Stimulated activated CD4-positive, alpha-beta T cell treated with anti-CD3 and anti-CD28 coated beads, Interleukin-15, amount 100 ng/mL, for 48 hours (primary cell): ENCODE measurements around the gene C5.

Experiments used
- DNase-seq, 2 donors: peaks; one replicate each; pipeline ENCODE4 v3.0.0-alpha.2; 2020; ENCODE audit warnings: low read depth in 2 of 2

C5 gene

DNA sequence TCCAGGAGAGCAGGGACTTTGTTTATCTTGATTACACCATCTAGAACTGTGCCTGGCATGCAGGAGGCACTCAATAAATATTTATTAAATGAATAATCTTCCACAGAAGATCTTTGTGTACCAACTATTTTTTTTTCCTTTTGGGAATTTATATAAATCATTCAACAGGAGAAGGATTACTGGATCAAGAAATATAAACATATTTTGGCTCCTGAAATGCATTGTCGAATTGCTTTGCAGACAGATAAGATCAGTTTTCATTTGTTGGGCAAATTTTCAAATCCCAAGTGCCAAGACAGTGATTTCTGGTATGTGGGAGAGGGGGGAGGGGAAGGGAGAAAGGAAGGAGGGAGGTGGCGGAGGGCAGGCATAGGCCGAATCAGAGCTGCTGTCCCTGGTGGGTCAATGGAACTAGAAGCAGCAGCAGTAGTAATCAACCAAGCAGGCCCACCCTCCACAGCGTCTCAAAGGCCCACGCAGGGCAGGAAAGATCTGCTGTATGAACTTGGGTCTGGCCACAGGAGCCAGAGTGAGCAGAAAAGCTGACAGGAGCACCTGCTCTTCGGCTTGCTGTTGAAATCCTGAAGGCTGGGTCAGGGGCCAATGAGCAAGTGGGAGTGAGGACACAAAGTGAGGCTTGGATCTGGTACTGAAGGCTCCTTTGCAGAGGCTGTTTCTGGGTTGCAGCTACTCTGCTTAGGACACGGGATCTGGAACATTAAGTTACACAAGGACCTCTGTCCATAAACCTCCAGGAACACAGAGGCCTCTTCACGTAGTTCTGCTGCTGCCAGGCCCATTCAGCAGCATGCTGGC lies 107.7 kb downstream of the C5 start:
- no peak for DNase-seq

GRCh38 chr9:120941046-120941770 lies 108.9 kb downstream of the C5 start:
- DNase-seq, result no peak

- no peak for DNase-seq
Observed at GRCh38 chr9:120940573-120940972, 109.5 kb downstream of the C5 start.

DNA sequence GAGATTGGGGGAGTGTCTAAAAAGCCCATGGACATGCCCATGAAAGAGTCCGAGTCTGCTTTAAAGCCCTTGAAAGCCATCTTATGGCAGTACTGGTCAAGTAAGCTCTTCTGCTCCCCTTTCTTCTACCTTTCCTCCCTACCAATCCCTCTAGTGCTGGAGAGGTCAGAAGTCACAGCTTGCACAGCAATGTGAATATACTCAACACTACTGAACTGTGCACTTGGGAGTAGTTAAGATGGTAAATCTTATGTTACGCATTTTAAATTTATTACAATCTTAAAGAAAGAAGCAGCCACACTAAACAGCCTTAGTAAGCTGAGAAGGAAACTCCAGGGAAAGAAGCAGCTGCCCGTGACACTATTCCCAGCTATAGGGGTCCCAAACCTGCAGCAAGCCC lies 111.2 kb downstream of the C5 start:
- DNase-seq, result no peak

DNA sequence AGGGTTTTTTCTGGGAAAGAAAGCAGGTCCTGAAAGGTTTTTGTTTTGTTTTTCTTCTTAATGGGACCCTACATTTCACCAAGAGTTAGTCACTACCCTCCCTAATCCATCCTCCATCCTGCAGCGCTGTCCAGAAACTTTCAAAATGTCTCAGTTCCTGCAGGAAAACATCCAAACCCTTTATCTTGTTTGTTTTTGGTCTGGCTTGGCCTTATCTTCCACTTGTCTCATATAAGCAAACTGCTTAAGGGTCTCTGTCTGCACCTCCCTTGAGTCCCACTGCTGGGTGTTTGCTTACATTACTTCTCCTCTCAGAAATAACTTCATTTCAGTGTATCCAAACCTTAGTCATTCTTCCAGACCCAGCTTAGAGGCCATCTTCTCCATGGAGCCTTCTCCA lies 112.5 kb downstream of the C5 start:
- DNase-seq, result no peak

DNA sequence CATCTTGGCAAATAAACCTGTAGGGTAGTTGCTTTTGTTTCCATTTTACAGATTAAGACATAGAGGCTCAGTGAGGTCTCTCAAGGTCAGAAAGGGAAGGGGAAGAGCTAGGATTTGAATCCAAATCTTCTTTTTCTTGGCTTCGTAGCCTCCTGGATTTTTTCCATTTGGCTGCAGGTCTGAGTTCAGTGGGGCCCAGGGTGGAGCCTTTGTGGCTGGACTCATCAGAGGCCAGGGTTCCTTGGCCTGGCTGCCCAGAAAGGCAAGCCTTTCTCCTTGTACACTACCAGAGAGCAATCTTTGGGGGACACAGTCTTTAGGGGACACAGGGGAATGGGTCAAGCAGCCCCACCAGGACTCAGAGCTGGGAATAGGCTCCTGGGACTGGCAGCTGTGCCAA lies 112.9 kb downstream of the C5 start:
- DNase-seq, result no peak

- no peak for DNase-seq
Observed at GRCh38 chr9:120936764-120937122, 113.3 kb downstream of the C5 start.

DNA sequence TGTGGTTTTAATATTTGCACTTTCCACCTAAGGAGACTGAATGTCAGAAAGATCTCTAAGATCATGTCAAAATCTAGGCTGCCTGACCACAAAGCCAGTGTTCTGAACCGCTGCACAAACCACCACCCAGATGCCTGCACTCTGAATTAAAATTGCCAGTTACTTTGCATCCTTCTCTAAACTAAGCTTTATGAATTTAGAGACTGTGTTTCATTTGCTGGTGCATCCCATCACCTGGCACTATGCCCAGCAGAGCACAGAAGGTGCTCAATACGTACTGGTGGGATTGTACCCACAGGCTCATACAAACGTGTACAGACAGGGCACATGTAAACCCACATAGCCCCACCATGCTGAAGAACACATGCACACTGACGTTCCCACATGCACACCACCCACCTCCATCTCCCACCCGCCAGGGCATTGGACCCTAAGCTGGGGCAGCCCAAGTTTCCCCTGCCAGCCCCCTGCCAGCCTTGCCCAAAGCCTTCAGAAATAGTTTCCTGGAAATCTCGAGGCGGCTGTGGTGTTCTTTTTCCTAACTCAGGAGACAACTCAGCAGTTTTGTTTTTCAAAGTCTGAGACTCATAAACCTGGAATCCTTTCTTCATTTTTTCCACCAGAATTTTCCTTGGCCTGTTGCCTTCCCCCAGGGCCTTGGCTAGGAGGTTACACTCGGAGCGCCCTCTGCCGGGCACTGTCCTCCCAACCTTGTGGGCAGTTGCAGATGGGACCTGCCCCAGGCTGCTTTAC lies 113.9 kb downstream of the C5 start:
- DNase-seq, result peak; percentile 82 to 88

DNA sequence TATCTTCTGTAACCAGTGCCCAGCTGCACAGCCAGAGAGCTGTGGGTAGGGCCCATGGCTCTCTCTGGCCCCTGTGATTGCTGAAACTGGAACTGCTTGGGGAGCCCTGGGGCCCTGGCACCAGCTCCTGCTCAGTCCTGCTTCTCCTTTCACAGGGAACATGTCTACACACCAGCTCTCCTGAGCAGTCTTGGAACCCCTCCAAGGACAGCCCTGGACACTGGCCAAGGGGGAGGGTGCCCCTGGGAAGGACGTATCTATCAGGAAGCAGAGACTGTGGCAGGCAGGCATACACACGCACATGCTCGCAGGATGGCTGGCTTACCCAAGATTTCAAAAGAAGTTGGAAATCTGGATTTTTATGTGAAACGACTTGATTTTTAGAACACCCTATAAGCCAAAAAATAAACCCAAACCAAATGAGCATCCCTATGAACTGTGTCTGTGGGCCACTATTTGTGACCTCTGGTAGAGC lies 114.7 kb downstream of the C5 start:
- DNase-seq, result no peak

- DNase-seq, result no peak
Observed at GRCh38 chr9:120934281-120934680, 115.8 kb downstream of the C5 start.

GRCh38 chr9:120933310-120934055 lies 116.6 kb downstream of the C5 start:
- DNase-seq, result no peak

DNA sequence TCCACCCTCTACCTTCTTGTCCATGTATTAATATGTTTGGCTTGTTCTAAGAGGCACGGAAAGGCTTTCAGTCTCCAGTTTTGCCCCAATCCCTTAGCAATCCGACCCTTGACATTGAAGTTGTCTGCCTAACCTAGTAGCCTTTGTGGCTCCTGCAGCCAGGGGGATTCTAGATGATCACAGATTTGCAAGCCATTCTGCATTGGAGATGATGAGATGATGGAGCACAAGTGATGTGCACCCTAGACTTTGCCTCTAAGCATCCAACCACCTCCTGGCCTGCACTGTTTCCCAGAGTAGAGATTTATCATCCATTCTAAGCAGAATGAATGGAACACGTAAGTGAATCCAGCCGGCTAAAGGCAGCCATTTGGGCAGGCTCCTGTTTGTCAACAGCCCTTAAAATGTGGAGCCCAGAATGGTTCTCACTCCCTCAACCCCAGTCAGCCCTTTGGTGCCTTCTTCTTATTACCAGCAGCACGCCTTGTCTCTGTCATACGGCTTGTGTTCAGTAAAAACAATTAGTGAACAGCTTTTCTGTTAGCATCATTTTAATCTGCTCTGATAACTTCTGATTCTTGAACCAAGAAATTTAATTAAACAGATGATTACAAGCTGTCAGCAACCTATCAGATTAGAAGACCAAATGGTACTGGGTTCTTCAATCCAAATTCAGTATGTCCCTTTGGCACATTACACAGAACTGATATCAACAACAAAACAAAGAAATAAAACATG lies 117.8 kb downstream of the C5 start:
- no peak for DNase-seq

DNA sequence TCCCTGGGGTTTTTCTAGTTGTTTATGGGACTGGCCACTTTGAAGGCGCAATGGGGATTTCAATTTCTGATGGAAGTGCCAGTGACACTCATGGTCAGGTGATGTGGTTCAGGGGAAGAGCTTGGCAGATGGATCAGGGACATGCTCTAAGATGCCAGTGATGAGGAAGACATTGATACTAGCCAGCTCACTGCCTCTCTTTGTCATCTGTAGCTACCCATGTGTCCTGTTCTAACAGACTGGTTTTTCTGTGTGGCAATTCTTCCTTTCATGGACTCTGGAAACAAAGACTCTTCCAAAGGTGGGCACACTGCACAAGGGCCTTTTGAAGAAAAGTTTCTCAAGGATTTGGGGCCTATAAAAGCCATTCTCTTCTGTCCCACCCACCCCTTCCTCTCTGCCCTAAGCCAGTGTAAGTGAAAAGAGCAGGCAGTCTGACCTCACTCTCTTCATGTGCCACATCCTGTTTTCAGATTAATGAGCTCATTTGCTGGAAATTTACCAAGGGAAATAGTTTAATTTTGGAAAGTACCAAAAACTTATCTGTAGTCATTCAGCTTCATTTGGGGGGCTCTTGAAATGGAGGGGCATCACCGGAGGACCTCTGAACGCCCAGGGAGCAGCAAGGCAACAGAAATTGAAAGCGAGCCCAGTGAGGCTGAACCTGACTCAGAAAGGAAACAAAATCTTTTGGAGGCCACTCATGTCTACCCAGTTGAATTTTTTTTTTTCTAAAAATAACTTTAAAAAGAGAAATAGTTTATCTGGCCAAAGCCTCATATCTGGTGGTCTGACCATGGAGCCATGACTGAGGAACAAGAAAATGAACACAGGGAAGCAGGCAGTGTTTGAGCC lies 118.6 kb downstream of the C5 start:
- peak in 1 of 2 donors; percentile 37 for DNase-seq

DNA sequence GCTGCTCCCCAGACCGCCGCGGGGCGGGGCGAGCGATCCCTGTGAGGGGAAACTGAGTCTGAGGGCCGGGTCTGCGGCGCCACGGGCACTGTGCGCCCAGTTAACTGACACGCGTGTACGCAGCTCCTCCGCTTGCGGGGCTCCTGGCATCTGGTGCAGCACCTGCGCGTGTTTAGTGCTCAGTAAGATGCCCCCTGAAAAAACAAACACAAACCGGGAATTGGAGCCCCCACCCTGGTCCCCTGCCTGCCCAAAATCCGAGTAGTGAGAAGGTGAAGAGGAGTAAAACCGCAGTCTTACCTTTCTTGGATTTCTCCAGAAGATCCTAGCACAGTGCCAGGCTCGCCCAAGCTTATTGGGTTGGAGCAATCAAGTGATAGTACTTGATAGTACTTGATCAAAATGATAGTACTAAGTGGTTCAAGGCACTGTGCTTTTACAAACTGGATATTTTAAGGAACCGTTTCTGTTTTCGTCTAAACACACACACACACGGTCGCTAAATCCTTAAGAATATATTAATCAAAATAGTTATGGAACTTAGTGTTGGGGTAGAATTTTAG lies 120.8 kb downstream of the C5 start:
- DNase-seq, result no peak

DNA sequence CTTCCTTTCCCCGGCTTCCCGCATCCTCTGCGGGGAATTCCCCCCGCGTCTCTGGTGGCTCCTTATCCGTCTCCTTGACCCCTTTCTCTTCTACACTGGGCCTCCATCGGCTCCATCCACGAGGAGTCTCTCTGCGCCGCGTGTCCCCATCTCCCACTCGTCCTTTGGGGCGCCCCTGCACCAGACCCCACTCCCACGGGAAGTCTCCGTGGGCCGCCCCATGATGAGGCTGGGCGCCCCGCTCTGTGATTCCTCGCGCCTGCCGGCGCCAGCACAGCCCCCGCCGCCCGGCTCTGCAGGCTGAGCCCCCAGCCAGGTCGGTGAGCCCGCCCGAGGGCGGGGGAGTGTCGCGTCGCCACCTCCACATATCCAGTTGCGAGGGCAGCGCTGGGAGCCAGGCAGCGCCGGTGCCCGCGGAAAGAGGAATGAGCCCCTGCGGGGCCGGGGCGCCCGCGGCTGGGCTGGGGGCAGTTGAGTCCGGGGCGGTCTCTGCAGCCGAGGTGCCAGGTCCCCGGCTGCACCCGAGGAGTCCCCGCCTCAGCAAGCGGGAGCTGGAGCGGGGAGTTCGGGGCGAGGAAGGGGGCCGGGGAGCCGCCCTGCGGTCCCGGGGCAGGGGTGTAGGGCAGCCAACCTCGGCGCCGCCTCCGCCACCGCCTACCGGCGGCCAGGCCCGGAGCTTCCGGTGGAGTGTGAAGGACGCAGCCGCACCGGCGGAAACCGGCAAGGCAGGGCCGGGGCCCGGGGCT lies 121.4 kb downstream of the C5 start:
- no peak for DNase-seq

- DNase-seq, result no peak
Observed at GRCh38 chr9:120928015-120928482, 122.0 kb downstream of the C5 start.

- DNase-seq, result no peak
Observed at GRCh38 chr9:120927269-120928014, 122.6 kb downstream of the C5 start.

- no peak for DNase-seq
Observed at GRCh38 chr9:120926397-120926928, 123.6 kb downstream of the C5 start, which contains the start of gene TRAF1. TRAF1 (minus strand) TSS chr9:120926796; CDS start chr9:120926075, 721 bp downstream.
